MM.1S (cell line): ENCODE data around the gene CIDEC.
"Not testable (repeated sequence)": the region's sequence is repeated elsewhere in the genome, so short reads cannot be mapped to it uniquely, and the experiment has no call there.

Experiments used
- DNase-seq: peaks from one replicate; pipeline ENCODE4 v3.0.0-alpha.2; 2015
- H2AFZ ChIP-seq: fragments of 300-600 bp; sonication (generic); 2 replicates; pipeline ENCODE4 v1.6.0; 2016; ENCODE audit warnings: antibody characterized with exemption, low read length
- H3F3A ChIP-seq: fragments of 300-600 bp; sonication (generic); 2 replicates; pipeline ENCODE4 v1.6.1; 2016; ENCODE audit warnings: mild to moderate bottlenecking, antibody characterized with exemption, low read length, moderate library complexity, mixed read lengths; ENCODE audit not compliant: insufficient read depth
- H3K27ac ChIP-seq: fragments of 300-600 bp; sonication (generic); 2 replicates; pipeline ENCODE4 v1.5.1; 2016; ENCODE audit warnings: mild to moderate bottlenecking, low read length
- H3K27me3 ChIP-seq: fragments of 300-600 bp; sonication (generic); replicated peaks from 2 replicates; pipeline ENCODE4 v1.6.0; 2016; ENCODE audit warnings: low read length; ENCODE audit not compliant: insufficient read depth
- H3K36me3 ChIP-seq: fragments of 300-600 bp; sonication (generic); replicated peaks from 2 replicates; pipeline ENCODE4 v1.6.1; 2016; ENCODE audit warnings: mild to moderate bottlenecking, low read length, mixed read lengths; ENCODE audit not compliant: insufficient read depth
- H3K4me1 ChIP-seq: fragments of 300-600 bp; sonication (generic); 2 replicates; pipeline ENCODE4 v1.6.1; 2016; ENCODE audit warnings: low read length, mixed read lengths
- H3K4me2 ChIP-seq: fragments of 300-600 bp; sonication (generic); 2 replicates; pipeline ENCODE4 v1.6.0; 2016; ENCODE audit warnings: low read depth, low read length
- H3K4me3 ChIP-seq: fragments of 300-600 bp; sonication (generic); 2 replicates; pipeline ENCODE4 v1.5.1; 2016; ENCODE audit warnings: low read length, mixed read lengths
- H3K79me2 ChIP-seq: fragments of 300-600 bp; sonication (generic); 2 replicates; pipeline ENCODE4 v1.6.1; 2016; ENCODE audit warnings: mixed run types, low read length, mixed read lengths
- H3K9ac ChIP-seq: fragments of 300-600 bp; sonication (generic); 2 replicates; pipeline ENCODE4 v1.6.1; 2016; ENCODE audit warnings: low read length, mixed read lengths
- H3K9me2 ChIP-seq: fragments of 300-600 bp; sonication (generic); replicated peaks from 2 replicates; pipeline ENCODE4 v1.6.1; 2016; ENCODE audit warnings: mild to moderate bottlenecking, low read length, mixed read lengths; ENCODE audit not compliant: insufficient read depth
- H3K9me3 ChIP-seq: fragments of 300-600 bp; sonication (generic); replicated peaks from 2 replicates; pipeline ENCODE4 v1.6.1; 2016; ENCODE audit warnings: mild to moderate bottlenecking, low read length, mixed read lengths; ENCODE audit not compliant: insufficient read depth
- H4K20me1 ChIP-seq: fragments of 300-600 bp; sonication (generic); 2 replicates; pipeline ENCODE4 v1.6.1; 2016; ENCODE audit warnings: mild to moderate bottlenecking, low read length, moderate library complexity, mixed read lengths; ENCODE audit not compliant: insufficient read depth
- EZH2 ChIP-seq: fragments of 300-600 bp; sonication (generic); optimal IDR thresholded peaks from 2 replicates; pipeline ENCODE3; 2017; ENCODE audit warnings: low read depth, mild to moderate bottlenecking, antibody characterized with exemption, low read length, mixed read lengths
- EZH2phosphoT487 ChIP-seq: fragments of 300-600 bp; sonication (generic); IDR thresholded peaks from 2 replicates; pipeline ENCODE4 v1.6.1; 2018; ENCODE audit warnings: antibody characterized with exemption, low read length
- TF ChIP-seq, protein P1 (sequence below): fragments of 300-600 bp; sonication (generic); IDR thresholded peaks from 2 replicates; pipeline ENCODE4 v1.5.1; 2016; ENCODE audit warnings: antibody characterized with exemption, low read length, mixed read lengths

The CIDEC gene

DNA sequence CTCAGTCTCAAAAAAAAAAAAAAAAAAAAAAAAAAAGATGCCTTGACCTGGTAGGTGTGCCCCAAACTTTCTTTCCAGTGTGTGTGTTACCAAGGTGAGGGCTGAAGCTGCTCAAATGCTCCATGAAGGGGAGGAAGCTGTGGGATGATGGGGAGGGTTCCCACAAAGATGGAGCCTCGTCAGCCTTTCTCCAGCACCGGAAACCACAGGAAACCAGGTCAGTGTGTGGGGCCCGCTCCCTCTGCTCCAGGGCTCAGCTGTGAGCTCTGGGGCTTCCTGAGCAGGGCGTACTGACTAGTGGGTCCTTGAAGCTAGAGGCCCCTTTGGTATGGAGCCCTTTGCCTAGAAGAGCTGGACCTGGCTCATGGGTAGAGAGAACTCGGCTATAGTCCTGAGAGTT lies 21.9 kb upstream of the CIDEC start:
- DNase-seq, result no peak
- H3K9ac ChIP-seq, result no peak overlapping the region
- H3K36me3 ChIP-seq, result no peaks in the 10 kb centered on the region
- no peaks in the 10 kb centered on the region for H3F3A ChIP-seq
- TF ChIP-seq EZH2phosphoT487 (no peak), EZH2 (no peak)
- TF ChIP-seq, protein P1, sequence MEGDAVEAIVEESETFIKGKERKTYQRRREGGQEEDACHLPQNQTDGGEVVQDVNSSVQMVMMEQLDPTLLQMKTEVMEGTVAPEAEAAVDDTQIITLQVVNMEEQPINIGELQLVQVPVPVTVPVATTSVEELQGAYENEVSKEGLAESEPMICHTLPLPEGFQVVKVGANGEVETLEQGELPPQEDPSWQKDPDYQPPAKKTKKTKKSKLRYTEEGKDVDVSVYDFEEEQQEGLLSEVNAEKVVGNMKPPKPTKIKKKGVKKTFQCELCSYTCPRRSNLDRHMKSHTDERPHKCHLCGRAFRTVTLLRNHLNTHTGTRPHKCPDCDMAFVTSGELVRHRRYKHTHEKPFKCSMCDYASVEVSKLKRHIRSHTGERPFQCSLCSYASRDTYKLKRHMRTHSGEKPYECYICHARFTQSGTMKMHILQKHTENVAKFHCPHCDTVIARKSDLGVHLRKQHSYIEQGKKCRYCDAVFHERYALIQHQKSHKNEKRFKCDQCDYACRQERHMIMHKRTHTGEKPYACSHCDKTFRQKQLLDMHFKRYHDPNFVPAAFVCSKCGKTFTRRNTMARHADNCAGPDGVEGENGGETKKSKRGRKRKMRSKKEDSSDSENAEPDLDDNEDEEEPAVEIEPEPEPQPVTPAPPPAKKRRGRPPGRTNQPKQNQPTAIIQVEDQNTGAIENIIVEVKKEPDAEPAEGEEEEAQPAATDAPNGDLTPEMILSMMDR, result no peak
- H3K4me2 ChIP-seq, result no peak overlapping the region
- no peaks in the 10 kb centered on the region for H3K27me3 ChIP-seq
- H2AFZ ChIP-seq, result no peak overlapping the region
- H3K27ac ChIP-seq, result no peak overlapping the region
- H3K79me2 ChIP-seq, result no peaks in the 10 kb centered on the region
- no peak overlapping the region for H3K4me3 ChIP-seq
- no peaks in the 10 kb centered on the region for H4K20me1 ChIP-seq
- H3K9me3 ChIP-seq, result no peaks in the 10 kb centered on the region
- no peaks in the 10 kb centered on the region for H3K9me2 ChIP-seq
- no peaks in the 10 kb centered on the region for H3K4me1 ChIP-seq

DNA sequence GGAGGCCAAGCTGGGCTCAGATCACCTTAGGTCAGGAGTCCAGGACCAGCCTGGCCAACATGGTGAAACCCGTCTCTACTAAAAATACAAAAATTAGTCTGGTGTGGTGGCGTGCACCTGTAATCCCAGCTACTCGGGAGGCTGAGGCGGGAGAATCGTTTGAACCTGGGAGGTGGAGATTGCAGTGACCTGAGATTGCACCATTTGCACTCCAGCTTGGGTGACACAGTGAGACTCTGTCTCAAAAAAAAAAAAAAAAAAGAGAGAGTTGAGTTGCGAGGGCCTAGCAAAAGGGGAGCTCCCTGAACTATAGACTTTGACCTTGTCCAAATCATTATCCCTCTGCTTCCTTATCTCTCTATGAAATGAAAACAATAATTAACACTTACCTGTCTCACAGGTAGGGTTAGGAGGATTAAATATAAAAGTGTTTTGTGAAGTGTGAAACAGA lies 20.9 kb upstream of the CIDEC start:
- not testable (repeated sequence) for H3K79me2 ChIP-seq

DNA sequence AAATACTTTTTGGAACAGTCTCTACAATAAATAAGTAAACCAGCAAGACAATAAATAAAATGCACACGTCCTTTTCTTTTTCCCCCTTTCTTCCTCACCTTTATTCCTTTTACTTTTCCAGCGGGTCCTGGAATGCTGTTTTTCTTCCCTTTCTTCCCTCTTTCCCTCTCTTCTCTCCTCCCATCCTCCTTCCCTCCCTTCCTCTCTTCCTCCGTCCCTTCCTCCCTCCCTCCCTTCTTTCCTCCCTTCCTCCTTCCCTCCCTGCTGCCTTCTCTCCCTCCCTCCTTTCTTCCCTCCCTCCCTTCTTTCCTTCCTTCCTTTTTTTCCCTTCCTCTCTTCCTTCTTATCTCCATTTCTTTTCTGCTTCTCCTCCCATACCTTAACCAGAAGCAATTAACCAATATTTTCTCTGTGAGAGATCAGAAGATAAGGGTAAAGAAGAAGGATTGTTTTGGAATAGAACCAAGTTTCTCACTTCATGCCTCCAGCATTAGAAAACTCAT lies 19.3 kb upstream of the CIDEC start:
- Histone ChIP-seq H3K79me2 (no peaks in the 10 kb centered on the region), H3K27ac (no peak overlapping the region), H3K4me3 (no peak overlapping the region), H3K9me3 (no peaks in the 10 kb centered on the region), H2AFZ (no peak overlapping the region), H3K9ac (no peak overlapping the region), H3K9me2 (no peaks in the 10 kb centered on the region), H3F3A (no peaks in the 10 kb centered on the region), H3K36me3 (no peaks in the 10 kb centered on the region), H3K4me1 (peaks cover 5% of the 10 kb centered on the region; the same call in 1 of the 2 replicates), H3K27me3 (no peaks in the 10 kb centered on the region), H4K20me1 (no peaks in the 10 kb centered on the region), H3K4me2 (no peak overlapping the region)
- DNase-seq, result no peak
- TF ChIP-seq, protein P1, result no peak
- TF ChIP-seq EZH2phosphoT487 (no peak), EZH2 (no peak)

More for the DNA sequence above, 20.9 kb upstream of the CIDEC start:
- not testable (repeated sequence) for H3K27ac ChIP-seq, H3K4me3 ChIP-seq, H3F3A ChIP-seq, H3K4me1 ChIP-seq, H2AFZ ChIP-seq, H3K4me2 ChIP-seq, H3K36me3 ChIP-seq, H3K9me2 ChIP-seq, H3K9me3 ChIP-seq, DNase-seq, H3K27me3 ChIP-seq, H3K9ac ChIP-seq, H4K20me1 ChIP-seq

GRCh38 chr3:9898467-9899241 lies 18.6 kb upstream of the CIDEC start:
- H3K4me2 ChIP-seq, result no peak overlapping the region
- H4K20me1 ChIP-seq, result no peaks in the 10 kb centered on the region
- no peaks in the 10 kb centered on the region for H3K79me2 ChIP-seq
- no peaks in the 10 kb centered on the region for H3K9me3 ChIP-seq
- H3K9me2 ChIP-seq, result no peaks in the 10 kb centered on the region
- no peaks in the 10 kb centered on the region for H3F3A ChIP-seq
- H3K27ac ChIP-seq, result no peak overlapping the region
- H2AFZ ChIP-seq, result no peak overlapping the region
- no peaks in the 10 kb centered on the region for H3K36me3 ChIP-seq
- H3K4me1 ChIP-seq, result peaks cover 5% of the 10 kb centered on the region; the same call in 1 of the 2 replicates
- H3K27me3 ChIP-seq, result no peaks in the 10 kb centered on the region
- no peak for TF ChIP-seq EZH2
- TF ChIP-seq, protein P1, result no peak
- TF ChIP-seq EZH2phosphoT487, result no peak
- no peak overlapping the region for H3K4me3 ChIP-seq
- DNase-seq, result no peak
- no peak overlapping the region for H3K9ac ChIP-seq
